Endothelial cell of umbilical vein (primary cell): ENCODE results near the gene DNAI1. TPM values are rescaled to one million over a fixed set of nuclear protein-coding genes. Genes with fewer than 3 reads are reported as not detected.

Experiments used
- BruUV-seq: library from RNA; stranded (reverse); fragments of 400-500 nt; replicated peaks from 2 replicates; lab custom pipeline; 2021; lab: Mats Ljungman, UMichigan
- CTCF ChIA-PET: fragments of 300-600, 350-600 bp; sonication (Branson Sonifier 250); formaldehyde crosslinking; loops from one replicate; lab custom pipeline; 2021; ENCODE audit warnings: antibody characterized with exemption, inconsistent platforms; lab: Charles Lee
- POLR2A ChIA-PET: fragments of 300-600, 350-600 bp; sonication (Branson Sonifier 250); formaldehyde crosslinking; loops from one replicate; lab custom pipeline; 2021; ENCODE audit warnings: antibody characterized with exemption, inconsistent platforms; lab: Charles Lee
- DNase-seq: peaks from one replicate; pipeline ENCODE4 v3.0.0-alpha.2; 2011; ENCODE audit warnings: low read depth, low spot score
- FAIRE-seq: peaks from 2 replicates; lab custom pipeline; 2011; peaks lifted over from hg19 to GRCh38; lab: Jason Lieb, UNC
- H2AFZ ChIP-seq: 2 replicates; pipeline ENCODE4 v1.6.0; 2012; ENCODE audit warnings: low read depth, low read length, control low read depth, inconsistent platforms
- H3K27ac ChIP-seq: 2 replicates; pipeline ENCODE4 v1.5.1; 2011; ENCODE audit warnings: low read depth, mild to moderate bottlenecking, control low read depth, low read length, moderate library complexity; ENCODE audit not compliant: insufficient read depth
- H3K27me3 ChIP-seq, 2 experiments: 2 replicates each; pipeline versions ENCODE4 v1.6.0 to v1.6.1; 2011; ENCODE audit warnings: low read length in 2 of 2, mixed read lengths in 1 of 2; ENCODE audit not compliant: control insufficient read depth in 2 of 2, insufficient read depth in 2 of 2
- H3K36me3 ChIP-seq, 2 experiments: 2 replicates in 1 of 2; 3 replicates in 1 of 2; pipeline ENCODE4 v1.5.1; 2011; ENCODE audit warnings: low read length in 2 of 2, mild to moderate bottlenecking in 1 of 2, moderate library complexity in 1 of 2; ENCODE audit not compliant: control insufficient read depth in 2 of 2, insufficient read depth in 2 of 2; ENCODE audit errors: extremely low read depth in 1 of 2
- H3K4me1 ChIP-seq: 3 replicates; pipeline ENCODE4 v1.5.1; 2011; ENCODE audit warnings: mild to moderate bottlenecking, low read length; ENCODE audit not compliant: control insufficient read depth, insufficient read depth; ENCODE audit errors: extremely low read depth
- H3K4me2 ChIP-seq: 2 replicates; pipeline ENCODE4 v1.6.1; 2011; ENCODE audit warnings: low read length, control low read depth, mixed read lengths; ENCODE audit not compliant: insufficient read depth
- H3K4me3 ChIP-seq, 3 experiments: fragments of 200-600 bp in 1 of 3; sonication (generic), shearing (Covaris generic) in 1 of 3; replicated peaks in 1 of 3; 2 replicates each; pipeline ENCODE4 v1.5.1; 2011 to 2016; ENCODE audit warnings: control low read depth in 3 of 3, low read length in 3 of 3, mild to moderate bottlenecking in 2 of 3, inconsistent platforms in 1 of 3, low read depth in 1 of 3, moderate library complexity in 1 of 3; ENCODE audit not compliant: insufficient read depth in 1 of 3
- H3K79me2 ChIP-seq: 2 replicates; pipeline ENCODE4 v1.6.0; 2012; ENCODE audit warnings: low read length, inconsistent platforms; ENCODE audit not compliant: control insufficient read depth, insufficient read depth
- H3K9ac ChIP-seq: replicated peaks from 2 replicates; pipeline ENCODE3; 2011; ENCODE audit warnings: low read length, control low read depth; ENCODE audit not compliant: insufficient read depth; ENCODE audit errors: extremely low read depth
- H3K9me1 ChIP-seq: replicated peaks from 3 replicates; pipeline ENCODE4 v1.6.0; 2011; ENCODE audit warnings: mild to moderate bottlenecking, low read length; ENCODE audit not compliant: control insufficient read depth, insufficient read depth; ENCODE audit errors: extremely low read depth
- H3K9me3 ChIP-seq: replicated peaks from 2 replicates; pipeline ENCODE4 v1.5.1; 2012; ENCODE audit warnings: low read length, inconsistent platforms; ENCODE audit not compliant: control insufficient read depth, insufficient read depth
- H4K20me1 ChIP-seq: replicated peaks from 2 replicates; pipeline ENCODE3; 2011; ENCODE audit warnings: mild to moderate bottlenecking, low read length; ENCODE audit not compliant: control insufficient read depth, insufficient read depth; ENCODE audit errors: extremely low read depth
- EZH2 ChIP-seq: IDR thresholded peaks from 2 replicates; pipeline ENCODE4 v1.6.1; 2012; ENCODE audit warnings: borderline replicate concordance, low read depth, mild to moderate bottlenecking, moderate library complexity, low read length, inconsistent platforms; ENCODE audit not compliant: severe bottlenecking
- FOS ChIP-seq: IDR thresholded peaks from 2 replicates; pipeline ENCODE4 v1.6.1; 2011; ENCODE audit warnings: mild to moderate bottlenecking, low read length, moderate library complexity, borderline replicate concordance; ENCODE audit not compliant: insufficient read depth
- GATA2 ChIP-seq: IDR thresholded peaks from 2 replicates; pipeline ENCODE4 v1.7.0; 2011; ENCODE audit warnings: low read depth, mild to moderate bottlenecking, moderate library complexity, mixed read lengths, low read length; ENCODE audit not compliant: insufficient read length, insufficient read depth
- JUN ChIP-seq: IDR thresholded peaks from 2 replicates; pipeline ENCODE4 v1.6.1; 2011; ENCODE audit warnings: borderline replicate concordance, low read depth; ENCODE audit not compliant: insufficient read length, insufficient read depth
- MAX ChIP-seq: IDR thresholded peaks from 2 replicates; pipeline ENCODE4 v1.6.1; 2011; ENCODE audit not compliant: insufficient read depth, insufficient read length
- MYC ChIP-seq: IDR thresholded peaks from one replicate; pipeline ENCODE4 v1.6.1; 2011; ENCODE audit warnings: mild to moderate bottlenecking, low read depth, low read length
- POLR2A ChIP-seq: IDR thresholded peaks from 2 replicates; pipeline ENCODE4 v1.6.1; 2012; ENCODE audit warnings: low read depth, mild to moderate bottlenecking, control low read depth, low read length
- POLR2AphosphoS5 ChIP-seq: IDR thresholded peaks from 2 replicates; pipeline ENCODE4 v1.6.1; 2012; ENCODE audit warnings: low read depth, mild to moderate bottlenecking, control low read depth, low read length, moderate library complexity; ENCODE audit not compliant: insufficient read depth
- dilution Hi-C: fragments of 300-500 bp; cut with MboI; formaldehyde crosslinking; loops from one replicate; pipeline ENCODE4 v1.15.0; 2019; ENCODE audit warnings: low sequenced_read_pairs; ENCODE audit not compliant: extremely low pct_ligation_motif_present
- intact Hi-C: fragments of 100-400 bp; cut with micrococcal nuclease; formaldehyde crosslinking; loops from one replicate; pipeline ENCODE4 v1.10.0; 2022
- polyA plus RNA-seq, 4 experiments: library from polyadenylated mRNA; depleted of rRNA in 3 of 4; stranded (reverse) in 3 of 4; unstranded in 1 of 4; fragments of >200 nt; gene quantifications; 2 replicates each; pipeline versions ENCODE4 v1.2.1 to v1.2.3, GENCODE V29; 2011 to 2012; ENCODE audit warnings: missing spikeins in 1 of 4
- total RNA-seq: library from RNA; stranded (reverse); gene quantifications from 2 replicates; pipeline ENCODE4 v1.2.3, GENCODE V29; 2021
- TF ChIP-seq, protein P1 (sequence below), 2 donors: IDR thresholded peaks; 1 replicate in 1 of 2; 2 replicates in 1 of 2; pipeline ENCODE4 v1.5.1; 2011; ENCODE audit warnings: low read length in 2 of 2, mild to moderate bottlenecking in 2 of 2, moderate library complexity in 2 of 2, control low read depth in 1 of 2, inconsistent platforms in 1 of 2, low read depth in 1 of 2; ENCODE audit not compliant: insufficient read depth in 1 of 2; ENCODE audit errors: extremely low read depth in 1 of 2

The DNAI1 gene
- total and polyA plus RNA-seq, 2 donors (not counting 3 experiments of a cell fraction or from before 2014, with no cell fraction given), result not detected

DNA sequence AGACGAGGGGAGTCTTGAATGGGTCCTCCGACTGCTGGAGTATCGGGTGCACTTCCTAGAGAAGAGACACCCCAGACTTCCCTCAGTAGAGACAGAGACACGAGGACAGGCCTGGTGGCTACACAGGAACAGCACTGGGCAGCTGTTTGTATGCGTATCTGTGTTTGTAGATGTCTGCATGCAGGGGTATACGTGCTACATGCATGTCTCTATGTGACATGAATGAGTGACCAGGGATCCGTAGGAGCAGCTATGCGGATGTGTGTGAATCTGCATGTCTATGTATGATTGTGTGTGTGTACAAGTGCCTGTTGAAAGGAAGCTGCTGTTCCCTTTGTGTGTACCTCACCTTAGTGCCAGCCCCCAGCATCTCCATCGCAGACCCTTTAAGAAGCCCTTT, 99.8 kb downstream of the DNAI1 start:
- Histone ChIP-seq H3K27me3 (peaks cover 15 to 29% of the 10 kb centered on the region in 2 experiments), H3K4me1 (no peaks in the 10 kb centered on the region), H3K9me3 (no peaks in the 10 kb centered on the region), H4K20me1 (no peaks in the 10 kb centered on the region), H3K36me3 (no peaks in the 10 kb centered on the region), H3K9ac (no peak overlapping the region), H3K4me3 (no peak overlapping the region), H3K9me1 (no peaks in the 10 kb centered on the region), H3K79me2 (no peaks in the 10 kb centered on the region), H2AFZ (no peak overlapping the region), H3K27ac (no peak overlapping the region), H3K4me2 (no peak overlapping the region)
- TF ChIP-seq POLR2A (no peak), EZH2 (no peak), GATA2 (no peak), MYC (no peak), FOS (no peak), POLR2AphosphoS5 (no peak), JUN (no peak), MAX (no peak)
- TF ChIP-seq, protein P1, sequence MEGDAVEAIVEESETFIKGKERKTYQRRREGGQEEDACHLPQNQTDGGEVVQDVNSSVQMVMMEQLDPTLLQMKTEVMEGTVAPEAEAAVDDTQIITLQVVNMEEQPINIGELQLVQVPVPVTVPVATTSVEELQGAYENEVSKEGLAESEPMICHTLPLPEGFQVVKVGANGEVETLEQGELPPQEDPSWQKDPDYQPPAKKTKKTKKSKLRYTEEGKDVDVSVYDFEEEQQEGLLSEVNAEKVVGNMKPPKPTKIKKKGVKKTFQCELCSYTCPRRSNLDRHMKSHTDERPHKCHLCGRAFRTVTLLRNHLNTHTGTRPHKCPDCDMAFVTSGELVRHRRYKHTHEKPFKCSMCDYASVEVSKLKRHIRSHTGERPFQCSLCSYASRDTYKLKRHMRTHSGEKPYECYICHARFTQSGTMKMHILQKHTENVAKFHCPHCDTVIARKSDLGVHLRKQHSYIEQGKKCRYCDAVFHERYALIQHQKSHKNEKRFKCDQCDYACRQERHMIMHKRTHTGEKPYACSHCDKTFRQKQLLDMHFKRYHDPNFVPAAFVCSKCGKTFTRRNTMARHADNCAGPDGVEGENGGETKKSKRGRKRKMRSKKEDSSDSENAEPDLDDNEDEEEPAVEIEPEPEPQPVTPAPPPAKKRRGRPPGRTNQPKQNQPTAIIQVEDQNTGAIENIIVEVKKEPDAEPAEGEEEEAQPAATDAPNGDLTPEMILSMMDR (IDR thresholded peaks at IDR 0.05; ENCODE audit: extremely low read depth in 1 of 2, insufficient read depth in 1 of 2, low read depth in 1 of 2, low read length in 2 of 2), result no peak
- no peak for DNase-seq
- FAIRE-seq, result no peak
- no TSS peak for BruUV-seq
- CTCF ChIA-PET, result interaction anchor here (1.1 to 2.3 kb wide), 3 partner anchors 11 to 155 kb away, joined by 3 to 12 read pairs (median 10); no protein-coding TSS in a partner anchor
- intact Hi-C loops, result no loop called here
- dilution Hi-C loops, result no loop called here
- POLR2A ChIA-PET, result no interaction called here
